ENCODE data around the gene DOCK10. TPM values are rescaled to one million over a fixed set of nuclear protein-coding genes. Genes with fewer than 3 reads are reported as not detected.

DOCK10 gene
- total and polyA plus RNA-seq, 9 of the 15 experiments (the other 6 are each of a cell fraction or from before 2014, with no cell fraction given), result 0.01 to 0.87 (median 0.18) TPM

DNA sequence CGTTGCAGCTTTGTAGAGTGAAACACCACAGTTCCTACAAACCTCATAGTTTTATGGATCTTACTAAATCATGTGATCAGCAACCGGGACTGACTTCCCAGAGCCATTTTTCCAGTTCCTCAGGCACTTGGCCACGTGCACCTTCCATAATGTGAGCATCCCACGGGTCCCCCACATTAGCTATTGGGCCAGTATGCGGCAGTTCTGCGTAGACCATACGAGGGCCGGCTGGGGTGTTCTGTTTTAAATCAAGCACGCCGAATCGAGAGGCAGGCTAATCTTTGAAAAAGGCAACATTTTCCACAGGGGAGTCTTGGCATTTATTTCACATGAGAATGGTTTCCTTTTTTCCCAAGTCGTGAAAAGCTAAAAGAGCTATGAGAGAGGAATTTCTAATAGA lies 190.5 kb downstream of the DOCK10 start:
- ChIA-PET POLR2A (no interaction called here), CTCF (ENCODE audit: low intra/inter-chr PET ratio) (no interaction called here)
- FAIRE-seq (no peak), DNase-seq (ENCODE audit: extremely low read depth in 1 of 4, low spot score in 3 of 4) (no peak), ATAC-seq (no peak)
- Histone ChIP-seq H4K20me1 (replicated peaks; ENCODE audit: control insufficient read depth, insufficient read depth, low read length) (no peaks in the 10 kb centered on the region), H3K79me2 (ENCODE audit: control insufficient read depth, insufficient read depth, low read length) (no peaks in the 10 kb centered on the region), H3K4me2 (ENCODE audit: insufficient read depth, low read length) (no peak overlapping the region), H3K27me3 (ENCODE audit: control insufficient read depth in 2 of 2, insufficient read depth in 2 of 2, low read length in 2 of 2) (no peaks in the 10 kb centered on the region), H3K9me3 (replicated peaks; ENCODE audit: control insufficient read depth, insufficient read depth, low read depth, low read length) (no peaks in the 10 kb centered on the region), H3K9ac (ENCODE audit: insufficient read depth in 1 of 2, low read depth in 2 of 2, low read length in 2 of 2) (no peak overlapping the region), H3K4me3 (no peak overlapping the region), H3K36me3 (ENCODE audit: control insufficient read depth, insufficient read depth, low read length) (no peaks in the 10 kb centered on the region), H3K27ac (ENCODE audit: extremely low read depth, low read depth, low read length) (no peak overlapping the region), H3K4me1 (replicated peaks in 1 of 2; ENCODE audit: control insufficient read depth in 2 of 2, insufficient read depth in 2 of 2, low read length in 2 of 2) (no peaks in the 10 kb centered on the region), H3K9me1 (ENCODE audit: control insufficient read depth, insufficient read depth, low read length) (no peaks in the 10 kb centered on the region), H2AFZ (ENCODE audit: low read depth, low read length) (no peak overlapping the region)
- intact Hi-C loops (cut with micrococcal nuclease), result no loop called here
- in situ Hi-C loops (cut with MboI), result no loop called here
- TF ChIP-seq ZKSCAN1 (IDR thresholded peaks at IDR 0.05; ENCODE audit: low read depth, low read length) (no peak), GATAD2A (IDR thresholded peaks at IDR 0.05) (no peak), NR2C1 (IDR thresholded peaks at IDR 0.05) (no peak), NR2C1 (tag; IDR thresholded peaks at IDR 0.05) (no peak), PHF8 (IDR thresholded peaks at IDR 0.05; ENCODE audit: borderline replicate concordance, low read length) (no peak), YBX1 (IDR thresholded peaks at IDR 0.05) (no peak), SREBF1 (IDR thresholded peaks at IDR 0.05; ENCODE audit: borderline replicate concordance, low read depth, low read length) (no peak), CREBBP (IDR thresholded peaks at IDR 0.05; ENCODE audit: low read depth, low read length) (no peak), CBX2 (IDR thresholded peaks at IDR 0.05; ENCODE audit: insufficient read depth, low read length, poor library complexity, severe bottlenecking) (no peak)
- TF ChIP-seq, protein P1, sequence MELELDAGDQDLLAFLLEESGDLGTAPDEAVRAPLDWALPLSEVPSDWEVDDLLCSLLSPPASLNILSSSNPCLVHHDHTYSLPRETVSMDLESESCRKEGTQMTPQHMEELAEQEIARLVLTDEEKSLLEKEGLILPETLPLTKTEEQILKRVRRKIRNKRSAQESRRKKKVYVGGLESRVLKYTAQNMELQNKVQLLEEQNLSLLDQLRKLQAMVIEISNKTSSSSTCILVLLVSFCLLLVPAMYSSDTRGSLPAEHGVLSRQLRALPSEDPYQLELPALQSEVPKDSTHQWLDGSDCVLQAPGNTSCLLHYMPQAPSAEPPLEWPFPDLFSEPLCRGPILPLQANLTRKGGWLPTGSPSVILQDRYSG (tag; conservative IDR thresholded peaks at IDR 0.05; ENCODE audit: low read depth), result no peak
- TF ChIP-seq, protein P2, sequence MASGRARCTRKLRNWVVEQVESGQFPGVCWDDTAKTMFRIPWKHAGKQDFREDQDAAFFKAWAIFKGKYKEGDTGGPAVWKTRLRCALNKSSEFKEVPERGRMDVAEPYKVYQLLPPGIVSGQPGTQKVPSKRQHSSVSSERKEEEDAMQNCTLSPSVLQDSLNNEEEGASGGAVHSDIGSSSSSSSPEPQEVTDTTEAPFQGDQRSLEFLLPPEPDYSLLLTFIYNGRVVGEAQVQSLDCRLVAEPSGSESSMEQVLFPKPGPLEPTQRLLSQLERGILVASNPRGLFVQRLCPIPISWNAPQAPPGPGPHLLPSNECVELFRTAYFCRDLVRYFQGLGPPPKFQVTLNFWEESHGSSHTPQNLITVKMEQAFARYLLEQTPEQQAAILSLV (tag; IDR thresholded peaks at IDR 0.05), result no peak
- TF ChIP-seq, protein P3, sequence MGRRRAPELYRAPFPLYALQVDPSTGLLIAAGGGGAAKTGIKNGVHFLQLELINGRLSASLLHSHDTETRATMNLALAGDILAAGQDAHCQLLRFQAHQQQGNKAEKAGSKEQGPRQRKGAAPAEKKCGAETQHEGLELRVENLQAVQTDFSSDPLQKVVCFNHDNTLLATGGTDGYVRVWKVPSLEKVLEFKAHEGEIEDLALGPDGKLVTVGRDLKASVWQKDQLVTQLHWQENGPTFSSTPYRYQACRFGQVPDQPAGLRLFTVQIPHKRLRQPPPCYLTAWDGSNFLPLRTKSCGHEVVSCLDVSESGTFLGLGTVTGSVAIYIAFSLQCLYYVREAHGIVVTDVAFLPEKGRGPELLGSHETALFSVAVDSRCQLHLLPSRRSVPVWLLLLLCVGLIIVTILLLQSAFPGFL (CRISPR knock-in tag; IDR thresholded peaks at IDR 0.05), result no peak
- BruUV-seq (replicated peaks), result no TSS peak
- 3% methylated on average over 12 of the region's 12 CpGs for WGBS (ENCODE audit: insufficient coverage, low coverage, missing lambda C conversion rate)

Data from K562 (cell line).